K562 (cell line): ENCODE results near the gene PTBP3. TPM values are rescaled to one million over a fixed set of nuclear protein-coding genes. Genes with fewer than 3 reads are reported as not detected.

ENCODE experiments used
- BRD9 ChIP-seq: fragments of 450-650 bp; IDR thresholded peaks from 2 replicates; pipeline ENCODE4 v1.6.1; 2018; ENCODE audit warnings: low read depth; ENCODE audit not compliant: partially characterized antibody
- CEBPZ ChIP-seq: fragments of 150-350 bp; IDR thresholded peaks from 2 replicates; pipeline ENCODE4 v1.6.1; 2014; ENCODE audit warnings: low read depth, mild to moderate bottlenecking, low read length, borderline replicate concordance
- GTF2A2 ChIP-seq: IDR thresholded peaks from 2 replicates; pipeline ENCODE4 v1.6.1; 2016; ENCODE audit warnings: mild to moderate bottlenecking, missing genetic modification characterization, missing compliant biosample characterization
- HDAC2 ChIP-seq: fragments of 450-650 bp; IDR thresholded peaks from 2 replicates; pipeline ENCODE4 v1.6.1; 2016; ENCODE audit warnings: mild to moderate bottlenecking
- HMG20A ChIP-seq: fragments of 450-650 bp; formaldehyde crosslinking; conservative IDR thresholded peaks from 2 replicates; pipeline ENCODE4 v1.4.0; 2020; ENCODE audit warnings: mild to moderate bottlenecking, mixed read lengths
- HOXB6 ChIP-seq: fragments of 250-450 bp; sonication (Bioruptor Pico); IDR thresholded peaks from 2 replicates; pipeline ENCODE4 v1.5.1; 2022; ENCODE audit warnings: mild to moderate bottlenecking, borderline replicate concordance
- MAFK ChIP-seq: IDR thresholded peaks from 2 replicates; pipeline ENCODE4 v1.6.1; 2011; ENCODE audit warnings: low read length, improper control_type of control experiment
- NFE2L1 ChIP-seq: fragments of 450-650 bp; IDR thresholded peaks from 2 replicates; pipeline ENCODE4 v1.6.1; 2016; ENCODE audit warnings: missing genetic modification characterization, low read depth, mild to moderate bottlenecking, missing compliant biosample characterization, moderate library complexity, borderline replicate concordance
- NRF1 ChIP-seq, 2 experiments: fragments of 450-650 bp; IDR thresholded peaks in 1 of 2; conservative IDR thresholded peaks in 1 of 2; 2 replicates each; pipeline ENCODE4 v1.6.1; 2014; ENCODE audit warnings: mild to moderate bottlenecking in 2 of 2
- STAT5A ChIP-seq: IDR thresholded peaks from 2 replicates; pipeline ENCODE4 v1.6.1; 2012; ENCODE audit warnings: low read length, inconsistent platforms, borderline replicate concordance
- TAL1 ChIP-seq: fragments of 450-650 bp; IDR thresholded peaks from 2 replicates; pipeline ENCODE4 v1.6.1; 2016; ENCODE audit warnings: mild to moderate bottlenecking
- ZBTB33 ChIP-seq: sonication (generic); formaldehyde crosslinking; IDR thresholded peaks from 2 replicates; pipeline ENCODE4 v1.8.1; 2023; ENCODE audit warnings: mild to moderate bottlenecking, missing genetic modification reagents
- ZNF146 ChIP-seq: IDR thresholded peaks from one replicate; pipeline ENCODE4 v1.6.1; 2018; ENCODE audit warnings: missing compliant biosample characterization; ENCODE audit not compliant: unreplicated experiment
- ZNF175 ChIP-seq: fragments of 200-800 bp; sonication (Bioruptor generic); IDR thresholded peaks from 2 replicates; pipeline ENCODE4 v1.6.1; 2016; ENCODE audit warnings: low read depth, mild to moderate bottlenecking, missing genetic modification characterization, missing compliant biosample characterization
- ZNF644 ChIP-seq: fragments of 200-800 bp; sonication (Bioruptor generic); IDR thresholded peaks from 2 replicates; pipeline ENCODE4 v1.6.1; 2016; ENCODE audit warnings: low read depth, missing genetic modification characterization, missing compliant biosample characterization
- ZNF764 ChIP-seq: fragments of 250-450 bp; sonication (Bioruptor Pico); IDR thresholded peaks from 2 replicates; pipeline ENCODE4 v1.4.0; 2020; ENCODE audit warnings: low read depth, mild to moderate bottlenecking, moderate library complexity
- polyA plus RNA-seq, 8 experiments: library from polyadenylated mRNA; depleted of rRNA in 4 of 8; stranded (reverse) in 5 of 8; unstranded in 3 of 8; fragments of >200 nt; fragmentation: Nextera tagmentation in 2 of 8; fragmentation: Illumina TruSeq in 1 of 8; extraction: Ambion mirVana in 2 of 8; extraction: Trizol in 1 of 8; gene quantifications; 2 replicates each; pipeline versions ENCODE4 v1.2.1 to v1.2.3, GENCODE V29; 2011 to 2014; ENCODE audit warnings: inconsistent platforms in 1 of 8, missing spikeins in 1 of 8
- total RNA-seq, 7 experiments: library from RNA; depleted of rRNA in 6 of 7; stranded (reverse); fragments of >200 nt in 6 of 7; fragmentation: Illumina TruSeq in 2 of 7; extraction: Trizol in 2 of 7; gene quantifications; 2 replicates each; pipeline versions ENCODE4 v1.2.1 to v1.2.3, GENCODE V29; 2011 to 2021; ENCODE audit warnings: low replicate concordance in 1 of 7
- TF ChIP-seq, protein P1 (sequence below), 2 experiments: fragments of 450-650 bp; IDR thresholded peaks; 2 replicates each; pipeline ENCODE4 v1.6.1; 2018; ENCODE audit warnings: mild to moderate bottlenecking in 2 of 2, low read depth in 1 of 2; ENCODE audit not compliant: partially characterized antibody in 2 of 2
- TF ChIP-seq, protein P2 (sequence below): fragments of 250-450 bp; sonication (Bioruptor Pico); IDR thresholded peaks from 2 replicates; pipeline ENCODE4 v1.8.0; 2021; ENCODE audit warnings: moderate library complexity, mild to moderate bottlenecking, inconsistent platforms

The PTBP3 gene
- total and polyA plus RNA-seq, 9 of the 15 experiments (the other 6 are each of a cell fraction or from before 2014, with no cell fraction given), result 22.4 to 132 (median 68.0) TPM

DNA sequence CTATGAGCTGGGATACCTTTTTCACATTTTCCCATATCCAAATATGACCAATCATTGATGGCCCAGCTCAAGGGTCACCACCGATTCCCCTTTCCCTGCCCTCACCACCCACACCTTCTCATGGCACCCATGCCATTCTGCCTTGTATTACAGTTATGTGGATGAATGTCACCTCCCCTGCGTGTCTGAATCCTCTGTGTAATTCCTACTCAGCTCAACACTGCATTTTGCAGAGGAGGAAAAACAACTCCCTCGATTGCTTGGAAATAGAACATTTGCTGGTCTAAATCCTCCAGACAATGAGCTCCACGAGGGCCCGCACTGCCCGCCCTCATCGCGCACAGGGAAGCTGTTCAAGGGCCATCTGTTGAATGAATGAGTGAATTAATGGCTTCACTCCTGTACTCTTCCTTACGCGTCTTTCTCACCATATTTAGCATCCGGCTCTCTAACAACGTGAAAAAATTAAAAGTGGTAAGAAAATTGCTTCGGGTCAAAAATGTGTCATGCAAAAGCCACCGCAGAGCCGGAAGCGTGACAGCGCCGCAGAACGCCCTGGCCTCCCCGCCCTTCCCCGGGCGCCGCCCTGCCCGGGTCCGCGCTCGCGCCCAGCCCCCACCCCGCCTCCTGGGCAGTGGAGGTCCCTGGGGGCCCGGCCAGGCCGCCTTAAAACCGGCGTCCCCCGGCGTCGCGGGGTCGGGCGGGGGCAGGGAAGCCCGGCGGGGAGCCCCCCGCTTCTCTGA, 159.0 kb downstream of the PTBP3 start (continued):
- no peak for TF ChIP-seq CEBPZ
- TF ChIP-seq ZNF175, result peak; percentile 95
- TF ChIP-seq BRD9, result peak; percentile 50
- no peak for TF ChIP-seq NFE2L1
- TF ChIP-seq HOXB6 (CRISPR knock-in tag), result no peak
- TF ChIP-seq ZNF146 (CRISPR knock-in tag), result no peak
- TF ChIP-seq HDAC2, result no peak
- TF ChIP-seq GTF2A2 (tag), result no peak
- 0 out of 2 replicates have a peak, but pooled peaks have one; percentile 4 for TF ChIP-seq TAL1
- no peak; the same call in 1 of the 2 replicates for TF ChIP-seq ZNF644 (tag)
- no peak for TF ChIP-seq ZBTB33 (CRISPR knock-in tag)
- no peak for TF ChIP-seq ZNF764 (CRISPR knock-in tag)
- TF ChIP-seq STAT5A, result no peak
- TF ChIP-seq MAFK, result no peak
- no peak; a peak in 1 of 4 replicates for TF ChIP-seq NRF1 (conservative IDR thresholded peaks at IDR 0.05 in 1 of 2, IDR thresholded peaks at IDR 0.05 in 1 of 2)
- TF ChIP-seq, protein P1, sequence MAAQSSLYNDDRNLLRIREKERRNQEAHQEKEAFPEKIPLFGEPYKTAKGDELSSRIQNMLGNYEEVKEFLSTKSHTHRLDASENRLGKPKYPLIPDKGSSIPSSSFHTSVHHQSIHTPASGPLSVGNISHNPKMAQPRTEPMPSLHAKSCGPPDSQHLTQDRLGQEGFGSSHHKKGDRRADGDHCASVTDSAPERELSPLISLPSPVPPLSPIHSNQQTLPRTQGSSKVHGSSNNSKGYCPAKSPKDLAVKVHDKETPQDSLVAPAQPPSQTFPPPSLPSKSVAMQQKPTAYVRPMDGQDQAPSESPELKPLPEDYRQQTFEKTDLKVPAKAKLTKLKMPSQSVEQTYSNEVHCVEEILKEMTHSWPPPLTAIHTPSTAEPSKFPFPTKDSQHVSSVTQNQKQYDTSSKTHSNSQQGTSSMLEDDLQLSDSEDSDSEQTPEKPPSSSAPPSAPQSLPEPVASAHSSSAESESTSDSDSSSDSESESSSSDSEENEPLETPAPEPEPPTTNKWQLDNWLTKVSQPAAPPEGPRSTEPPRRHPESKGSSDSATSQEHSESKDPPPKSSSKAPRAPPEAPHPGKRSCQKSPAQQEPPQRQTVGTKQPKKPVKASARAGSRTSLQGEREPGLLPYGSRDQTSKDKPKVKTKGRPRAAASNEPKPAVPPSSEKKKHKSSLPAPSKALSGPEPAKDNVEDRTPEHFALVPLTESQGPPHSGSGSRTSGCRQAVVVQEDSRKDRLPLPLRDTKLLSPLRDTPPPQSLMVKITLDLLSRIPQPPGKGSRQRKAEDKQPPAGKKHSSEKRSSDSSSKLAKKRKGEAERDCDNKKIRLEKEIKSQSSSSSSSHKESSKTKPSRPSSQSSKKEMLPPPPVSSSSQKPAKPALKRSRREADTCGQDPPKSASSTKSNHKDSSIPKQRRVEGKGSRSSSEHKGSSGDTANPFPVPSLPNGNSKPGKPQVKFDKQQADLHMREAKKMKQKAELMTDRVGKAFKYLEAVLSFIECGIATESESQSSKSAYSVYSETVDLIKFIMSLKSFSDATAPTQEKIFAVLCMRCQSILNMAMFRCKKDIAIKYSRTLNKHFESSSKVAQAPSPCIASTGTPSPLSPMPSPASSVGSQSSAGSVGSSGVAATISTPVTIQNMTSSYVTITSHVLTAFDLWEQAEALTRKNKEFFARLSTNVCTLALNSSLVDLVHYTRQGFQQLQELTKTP (IDR thresholded peaks at IDR 0.05; ENCODE audit: low read depth in 1 of 2, partially characterized antibody in 2 of 2), result no peak
- TF ChIP-seq HMG20A, result no peak
- TF ChIP-seq, protein P2, sequence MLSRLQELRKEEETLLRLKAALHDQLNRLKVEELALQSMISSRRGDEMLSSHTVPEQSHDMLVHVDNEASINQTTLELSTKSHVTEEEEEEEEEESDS (CRISPR knock-in tag), result no peak
